NCI-H1417 (cell line): ENCODE measurements around the gene EML5.
A peak's percentile ranks its signal among the peaks of the same experiment; 100 is the strongest.

Experiments used
- DNase-seq, 3 experiments: peaks; one replicate each; lab custom pipeline; 2025; lab: John Stamatoyannopoulos, UW

Gene EML5

DNA sequence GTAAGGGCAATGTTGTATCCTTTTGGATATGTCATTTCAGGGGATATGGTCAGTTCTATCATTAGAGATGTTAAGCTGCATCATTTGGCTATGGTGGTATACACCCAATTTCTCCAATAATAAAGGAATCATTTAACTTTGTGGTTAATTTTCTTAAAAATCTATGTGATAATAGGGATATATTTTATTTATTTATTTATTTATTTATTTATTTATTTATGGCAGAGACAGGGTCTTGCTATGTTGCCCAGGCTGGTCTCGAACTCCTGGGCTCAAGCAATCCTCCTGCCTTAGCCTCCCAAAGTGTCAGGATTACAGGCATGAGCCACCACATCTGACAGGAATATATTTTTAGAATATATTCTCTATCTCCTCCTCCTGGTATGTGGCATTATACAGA lies 85.7 kb downstream of the EML5 start:
- no peak for DNase-seq

DNA sequence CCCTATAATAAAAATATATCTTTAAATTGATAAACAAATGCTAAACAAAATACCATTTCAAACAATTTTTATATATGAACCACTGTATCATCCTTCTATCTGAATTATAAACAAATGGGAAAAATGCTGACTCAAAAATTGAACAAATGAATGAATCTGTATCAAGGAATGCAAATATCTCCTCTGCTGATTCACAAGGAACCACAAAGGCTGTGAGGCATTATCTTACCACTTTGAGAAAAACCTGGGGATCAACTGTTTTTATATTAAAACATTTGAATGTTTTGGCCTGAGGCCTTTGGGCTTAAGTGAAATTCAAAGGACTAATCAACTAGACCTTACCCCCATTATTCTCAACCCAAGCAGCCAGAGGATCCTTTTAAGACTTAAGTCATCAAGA lies 86.3 kb downstream of the EML5 start:
- peak in 1 of 3 experiments; percentile 12 for DNase-seq

DNA sequence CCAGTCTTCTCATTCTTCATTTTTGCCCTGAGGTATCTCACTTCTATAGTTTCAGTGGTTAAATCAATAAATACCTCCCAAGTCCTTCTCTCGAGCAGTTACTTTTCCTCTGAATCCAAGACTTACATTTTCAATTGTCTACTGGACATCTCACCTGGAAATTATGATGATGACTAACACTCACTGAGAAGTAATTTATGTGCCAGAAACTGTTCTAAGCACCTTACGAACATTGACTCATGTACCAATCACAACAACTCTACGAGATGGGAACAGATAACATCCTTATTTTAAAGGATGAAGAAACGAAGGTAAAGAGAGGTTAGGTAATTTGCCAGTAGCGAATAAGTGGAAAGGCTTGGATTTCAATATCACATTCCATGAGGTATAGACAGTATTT lies 94.1 kb downstream of the EML5 start:
- no peak for DNase-seq

DNA sequence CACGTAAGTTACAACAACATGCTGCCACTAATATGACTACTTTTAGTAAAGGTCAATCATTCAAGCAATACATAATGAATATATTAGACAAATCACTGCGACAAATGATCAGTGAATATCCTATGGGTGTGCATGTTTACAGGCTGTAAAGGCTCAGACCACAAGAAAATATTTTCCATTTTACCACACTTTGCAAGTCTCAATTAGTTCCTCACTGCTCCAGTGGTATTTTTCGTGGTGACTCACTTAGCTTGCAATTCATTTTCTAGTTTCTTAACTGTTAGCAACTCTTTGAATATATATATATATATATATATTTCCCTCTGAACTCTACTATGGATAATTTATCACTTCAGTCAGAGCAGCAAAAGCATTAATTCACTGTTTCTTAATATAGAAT lies 96.9 kb downstream of the EML5 start:
- no peak for DNase-seq

DNA sequence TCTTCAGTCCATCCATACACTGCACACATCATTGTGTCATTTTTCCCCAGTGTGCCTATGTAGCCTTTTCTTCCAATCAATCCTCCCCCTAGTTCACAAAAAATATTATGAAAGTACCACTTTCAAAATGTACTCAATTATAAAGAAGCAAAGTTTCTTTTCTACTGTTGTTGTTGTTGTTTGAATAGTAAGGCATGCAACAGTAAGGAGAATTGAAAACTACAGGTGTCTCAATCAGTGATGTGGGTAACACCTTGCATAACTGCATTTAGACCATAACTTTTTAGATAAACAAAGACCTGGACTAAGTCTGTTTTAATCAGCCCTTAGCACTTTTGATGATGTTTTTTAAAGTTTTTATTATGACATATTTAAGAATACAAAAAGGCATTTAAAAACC lies 104.4 kb downstream of the EML5 start:
- no peak for DNase-seq

DNA sequence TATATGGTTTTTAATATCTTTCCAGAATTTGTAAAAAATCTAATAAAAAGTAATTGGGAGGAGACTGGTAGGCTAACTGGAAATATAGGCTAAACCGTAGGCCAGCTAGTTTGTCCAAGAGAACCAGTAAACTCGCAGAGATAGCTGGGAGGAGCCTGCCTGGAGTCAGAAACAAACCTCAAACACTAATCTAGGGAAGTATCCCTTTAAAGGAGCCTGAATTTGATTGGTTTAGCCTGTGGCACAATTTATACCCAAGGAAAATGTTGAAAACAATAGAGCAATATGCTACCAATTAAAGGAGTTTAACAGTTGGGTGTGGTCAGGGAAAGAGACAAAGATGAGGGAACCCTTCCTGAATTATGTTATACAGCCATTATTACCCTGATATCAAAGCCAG lies 109.6 kb downstream of the EML5 start:
- no peak for DNase-seq

DNA sequence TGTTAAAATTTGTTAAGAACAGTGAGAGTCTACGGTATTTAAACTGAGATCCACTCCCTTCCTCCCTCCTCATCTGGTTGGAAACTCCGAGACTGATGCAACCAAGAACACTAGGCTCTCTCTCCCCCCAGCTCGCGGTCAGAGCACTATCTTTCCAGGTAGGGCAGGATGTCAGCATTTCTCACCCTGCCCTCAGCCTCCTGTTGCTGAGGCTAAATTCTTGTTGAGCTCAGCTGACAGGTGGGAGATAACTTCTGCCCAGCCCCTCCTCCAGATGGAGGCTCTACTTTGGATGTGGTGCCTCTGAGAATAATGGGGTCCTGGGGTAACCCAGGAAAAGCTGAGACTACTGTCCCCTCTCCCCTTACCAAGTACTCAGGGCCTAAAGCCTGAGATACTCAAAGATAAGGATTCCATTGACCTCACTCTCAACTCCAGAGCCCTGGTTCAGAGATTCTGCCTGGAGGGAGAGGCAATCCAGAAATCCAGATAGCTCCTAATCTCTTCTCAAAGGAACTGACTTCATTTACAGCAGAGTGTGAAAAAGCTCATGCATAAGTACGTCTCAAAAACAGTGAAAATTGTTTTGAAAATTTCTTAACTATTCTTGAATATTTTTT lies 110.1 kb downstream of the EML5 start:
- DNase-seq = no peak

DNA sequence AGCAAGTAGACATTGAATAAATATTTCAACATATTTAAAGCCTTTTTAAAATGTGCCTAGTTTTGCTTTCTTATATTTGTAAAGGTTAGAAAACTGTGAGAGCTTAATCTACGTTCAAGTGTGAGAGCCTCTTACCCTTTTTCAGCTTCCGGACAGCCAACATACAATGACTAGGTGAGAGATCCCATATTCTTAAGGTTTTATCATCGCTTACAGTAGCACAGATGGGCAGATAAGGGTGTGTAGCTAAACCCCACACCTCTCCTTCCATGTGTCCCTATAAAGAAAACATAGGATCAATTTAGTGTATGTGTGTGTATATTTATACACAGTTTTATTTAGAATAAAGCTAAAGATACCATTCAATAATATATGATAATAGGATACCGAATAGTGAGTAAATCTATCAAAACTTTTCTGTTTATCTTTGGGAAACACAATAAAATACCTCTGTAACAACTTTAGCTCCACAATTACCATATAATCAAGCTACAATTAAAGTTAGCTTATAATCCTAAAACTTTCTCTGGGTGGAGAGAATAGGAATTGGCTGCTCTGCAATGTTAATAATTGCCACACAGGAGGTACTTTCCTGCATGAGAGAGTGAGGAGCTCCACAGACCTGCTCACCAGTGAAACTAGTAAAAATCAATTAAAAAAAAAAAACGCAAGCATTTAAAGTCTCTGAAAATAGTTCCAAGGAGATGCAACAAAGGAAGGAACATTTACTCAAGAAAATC lies 110.8 kb downstream of the EML5 start:
- no peak for DNase-seq

DNA sequence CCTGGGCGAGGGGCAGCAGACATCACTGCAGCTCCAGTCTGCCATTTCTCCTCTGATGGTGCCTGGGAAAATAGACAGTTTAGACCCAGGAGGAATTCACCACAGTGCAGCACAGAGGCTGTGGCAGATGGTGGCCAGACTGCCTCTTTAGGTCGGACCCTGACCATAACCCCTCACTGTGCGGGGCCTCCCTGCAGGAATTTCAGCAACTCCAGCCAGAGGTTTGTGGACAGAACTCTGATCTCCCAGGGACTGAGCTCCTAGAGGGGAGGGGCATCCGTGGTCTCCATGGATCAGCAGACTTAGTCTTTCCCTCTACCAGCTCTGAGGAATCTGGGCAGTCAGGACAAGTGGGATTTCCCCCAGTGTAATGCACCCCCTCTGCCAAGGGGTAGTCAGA lies 123.4 kb downstream of the EML5 start:
- no peak for DNase-seq

DNA sequence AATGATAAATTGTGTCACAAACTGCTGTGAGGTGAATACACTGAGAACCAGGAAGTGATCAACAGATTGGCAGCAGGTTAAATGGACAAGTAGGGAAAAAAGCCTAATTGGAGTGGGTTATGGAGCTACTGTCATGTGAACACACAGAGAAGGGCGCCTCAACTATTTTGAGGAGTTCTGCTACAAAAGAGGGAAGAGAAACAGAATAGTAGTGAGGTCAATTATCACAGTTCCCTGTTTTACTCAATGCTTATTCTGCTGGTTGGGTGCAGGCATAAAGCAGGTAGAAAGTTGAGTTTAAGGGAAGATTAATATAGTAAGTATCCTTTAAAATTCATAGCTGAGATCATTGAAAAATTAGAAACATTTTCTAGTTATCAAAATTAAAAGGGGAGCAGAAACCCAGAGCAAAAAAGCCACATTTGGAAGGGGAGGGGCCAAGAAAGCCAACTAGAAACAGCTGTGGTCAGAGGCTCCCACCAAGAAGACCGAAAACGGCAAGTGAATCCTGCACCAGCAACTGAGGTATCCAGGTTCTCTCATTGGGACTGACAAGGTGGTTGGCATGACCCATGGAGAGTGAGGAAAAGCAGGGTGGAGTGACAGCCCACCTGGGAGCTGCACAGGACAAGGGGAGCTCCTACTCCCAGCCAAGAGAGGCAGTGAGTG lies 124.2 kb downstream of the EML5 start:
- no peak for DNase-seq

DNA sequence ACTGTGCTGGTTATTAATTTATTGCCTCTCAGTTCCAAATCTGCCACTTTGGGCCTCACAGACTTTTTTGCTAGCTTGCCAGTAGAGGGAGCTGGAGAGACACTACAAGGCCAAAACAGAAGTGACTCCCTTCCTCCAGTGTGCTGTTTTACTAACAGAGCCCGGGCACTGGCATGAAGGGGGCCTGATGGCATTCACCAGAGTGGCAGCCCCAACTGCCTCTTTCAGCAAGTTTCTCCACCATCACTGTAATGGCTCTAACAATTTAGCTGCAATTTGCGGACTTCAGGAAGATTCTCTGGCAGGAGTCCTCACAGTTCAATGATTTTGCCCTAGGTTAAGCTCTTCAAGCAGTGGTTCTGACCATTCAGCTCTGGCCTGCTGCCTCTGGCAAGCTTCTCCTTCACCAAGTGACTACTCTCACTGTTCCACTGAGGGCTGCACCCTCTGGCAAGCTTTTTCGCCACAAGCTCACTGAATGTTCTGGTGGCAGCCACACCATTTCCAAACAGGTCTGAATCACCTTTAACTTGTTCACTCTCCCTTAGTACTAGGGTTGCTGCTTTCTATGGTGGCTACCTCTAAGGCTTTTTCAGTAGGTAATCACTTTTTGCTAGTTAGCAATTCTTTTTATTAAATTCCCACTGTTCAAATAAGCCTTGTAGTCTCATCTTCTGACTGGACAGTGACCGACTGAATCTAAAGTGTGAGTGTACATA lies 125.0 kb downstream of the EML5 start:
- DNase-seq = peak; percentile 63 to 91 (median 79)

DNA sequence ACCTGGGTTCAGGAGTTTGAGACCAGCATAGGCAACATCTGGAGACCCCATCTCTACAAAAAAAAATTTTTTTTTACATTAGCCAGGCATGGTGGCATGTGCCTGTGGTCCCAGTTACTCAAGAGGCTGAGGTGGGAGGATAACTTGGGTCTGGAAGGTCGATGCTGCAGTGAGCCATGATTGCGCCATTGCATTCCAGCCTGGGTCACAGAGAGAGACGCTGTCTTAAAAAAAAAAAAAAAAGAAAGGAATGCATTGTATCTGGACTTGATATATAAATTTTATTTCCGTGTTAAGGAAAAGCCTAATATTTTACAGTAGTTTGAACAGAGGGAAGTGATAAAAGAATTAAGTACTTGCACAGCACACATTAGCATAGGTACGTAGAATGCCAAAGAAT lies 132.7 kb downstream of the EML5 start:
- DNase-seq = no peak

DNA sequence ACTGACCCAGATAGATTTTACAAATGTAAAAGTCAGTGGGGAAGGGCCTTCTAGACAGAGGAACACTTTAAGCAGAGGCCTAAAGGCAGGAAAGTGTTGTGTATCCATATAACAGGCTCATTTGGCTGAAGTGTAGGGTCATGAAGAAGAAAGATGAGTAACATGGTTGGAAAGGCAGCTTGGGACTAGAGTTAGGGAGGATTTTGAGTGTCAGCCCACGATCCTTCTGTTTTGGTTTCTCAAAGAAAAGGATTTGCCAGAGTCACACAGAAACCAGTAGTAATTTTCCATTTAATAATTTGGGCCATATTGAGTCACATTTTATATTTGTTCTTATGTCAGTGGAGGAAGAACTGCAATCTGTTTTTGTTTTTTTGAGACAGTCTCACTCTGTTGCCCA lies 153.5 kb downstream of the EML5 start:
- DNase-seq = no peak

DNA sequence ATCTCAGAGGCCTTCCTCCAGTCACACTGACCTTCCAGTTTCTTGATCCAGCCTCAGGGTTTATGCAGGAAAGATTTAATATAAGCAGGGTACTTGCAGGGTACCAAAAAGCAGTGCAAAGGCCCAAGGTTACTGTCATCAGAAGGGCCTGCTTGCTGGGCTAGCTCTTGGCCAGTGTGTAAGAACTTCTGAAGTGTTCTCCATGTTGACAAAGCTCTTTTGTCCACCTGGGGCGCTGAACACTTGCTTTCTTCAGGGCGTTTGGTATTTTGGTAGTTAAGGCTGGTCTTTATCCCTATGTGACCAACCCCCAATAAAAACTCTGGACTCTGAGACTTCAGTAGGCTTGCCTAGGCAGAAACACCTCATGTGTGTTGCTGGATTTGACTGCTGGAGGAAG lies 160.2 kb downstream of the EML5 start:
- no peak for DNase-seq

DNA sequence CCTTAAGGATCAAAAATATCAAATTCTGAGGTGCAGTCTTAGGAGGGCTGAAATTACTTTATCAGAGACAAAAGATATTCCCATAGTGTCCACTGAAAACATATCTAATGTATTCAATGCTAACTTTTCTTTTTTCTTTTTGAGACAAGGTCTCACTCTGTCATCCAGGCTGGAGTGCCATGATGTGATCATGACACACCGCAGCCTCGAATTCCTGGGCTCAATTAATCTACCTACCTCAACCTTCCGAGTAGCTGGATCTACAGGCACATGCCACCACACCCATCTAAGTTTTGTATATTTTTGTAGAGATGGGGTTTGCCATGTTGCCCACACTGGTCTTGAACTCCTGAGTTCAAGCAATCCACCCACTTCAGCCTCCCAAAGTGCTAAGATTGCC lies 161.7 kb downstream of the EML5 start:
- no peak for DNase-seq

DNA sequence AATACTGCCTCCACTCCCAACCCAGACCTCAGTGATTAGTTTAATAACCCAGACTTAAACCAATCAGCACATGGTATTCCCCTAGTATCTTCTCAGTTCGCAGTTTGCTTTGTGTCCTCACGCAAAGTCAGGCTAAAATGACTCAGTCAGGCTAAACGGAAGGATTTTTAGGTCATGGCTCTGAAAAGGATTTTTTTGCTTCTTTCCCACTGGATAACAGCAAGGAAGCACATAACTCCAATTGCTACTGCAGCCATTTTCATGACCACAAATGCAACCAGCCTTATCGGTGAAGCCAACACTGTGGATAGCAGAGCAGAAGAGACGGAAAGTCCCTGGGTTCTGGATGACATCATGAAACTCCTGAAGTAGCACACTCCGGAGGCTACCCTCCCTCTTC lies 162.2 kb downstream of the EML5 start:
- DNase-seq = no peak

DNA sequence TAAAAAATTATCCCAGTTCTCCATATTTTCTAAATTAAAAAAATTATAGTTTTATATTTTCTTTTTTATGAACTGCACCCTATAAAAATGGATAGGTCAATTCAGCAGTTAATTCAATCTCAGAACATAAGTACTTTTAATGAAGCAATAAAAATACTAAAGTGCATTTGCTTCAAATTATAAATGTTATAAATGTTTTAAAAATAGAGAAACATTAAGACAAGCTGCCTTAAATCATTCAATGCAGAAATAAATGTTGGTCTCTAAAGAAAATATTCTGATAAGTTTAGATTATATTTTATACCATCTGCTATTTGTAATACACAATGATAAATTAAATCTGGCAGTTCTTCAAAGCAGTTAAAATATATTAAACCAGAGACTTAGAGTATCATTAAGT lies 164.3 kb downstream of the EML5 start:
- DNase-seq = no peak

DNA sequence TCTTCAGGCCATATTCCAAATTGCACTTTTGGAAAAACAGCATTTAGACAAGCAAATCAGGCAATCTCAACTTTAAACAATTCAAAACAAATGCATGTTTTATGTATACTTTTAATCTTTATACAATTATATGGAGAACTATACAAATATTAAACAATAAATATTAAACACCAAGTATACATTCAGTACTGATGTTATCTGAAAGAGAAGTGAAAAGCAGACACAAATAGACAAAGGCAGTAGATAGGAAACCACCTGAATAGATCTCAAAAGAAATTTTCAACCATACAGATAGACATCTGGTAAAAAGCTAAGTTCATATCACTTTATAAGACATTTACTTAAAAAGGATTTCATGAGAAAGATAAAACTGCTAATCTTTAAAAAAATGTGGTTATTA lies 164.7 kb downstream of the EML5 start:
- no peak for DNase-seq

DNA sequence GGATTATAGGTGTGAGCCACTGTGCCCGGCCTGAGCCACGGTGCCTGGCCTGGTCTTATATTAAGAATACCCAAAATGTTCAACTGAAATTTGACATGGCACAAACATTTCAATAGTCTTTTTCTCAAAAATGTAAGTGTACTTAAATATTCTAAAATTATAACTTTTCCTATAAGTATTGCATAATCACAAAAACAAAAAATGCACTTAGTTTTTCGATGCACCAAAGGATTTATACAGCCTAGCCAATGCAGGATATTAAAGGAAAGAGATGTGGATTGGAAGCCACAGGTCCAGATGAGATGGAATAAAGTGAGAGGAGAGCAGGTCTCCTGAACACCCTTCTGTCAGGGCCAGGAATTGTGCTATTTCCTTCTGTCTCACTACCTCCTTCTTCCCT lies 167.1 kb downstream of the EML5 start:
- no peak for DNase-seq

DNA sequence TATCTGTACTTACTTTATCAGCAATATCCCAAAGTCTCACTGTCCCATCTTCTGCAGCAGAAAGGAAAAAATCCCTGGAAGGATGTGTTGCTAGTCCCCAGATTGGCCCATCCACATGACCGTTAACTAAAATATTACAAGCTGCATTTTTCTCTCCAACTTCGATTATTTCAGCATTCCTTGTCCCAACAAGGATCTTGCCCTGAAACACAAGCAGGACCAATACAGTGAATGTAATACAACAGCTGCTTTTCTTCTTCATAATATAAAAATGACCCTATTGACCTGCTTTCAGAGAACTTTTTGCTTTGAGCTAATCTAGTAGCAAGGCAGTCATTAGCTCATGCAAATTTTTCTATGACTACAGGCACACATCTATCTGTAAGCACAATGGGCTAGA lies 171.7 kb downstream of the EML5 start:
- no peak for DNase-seq

DNA sequence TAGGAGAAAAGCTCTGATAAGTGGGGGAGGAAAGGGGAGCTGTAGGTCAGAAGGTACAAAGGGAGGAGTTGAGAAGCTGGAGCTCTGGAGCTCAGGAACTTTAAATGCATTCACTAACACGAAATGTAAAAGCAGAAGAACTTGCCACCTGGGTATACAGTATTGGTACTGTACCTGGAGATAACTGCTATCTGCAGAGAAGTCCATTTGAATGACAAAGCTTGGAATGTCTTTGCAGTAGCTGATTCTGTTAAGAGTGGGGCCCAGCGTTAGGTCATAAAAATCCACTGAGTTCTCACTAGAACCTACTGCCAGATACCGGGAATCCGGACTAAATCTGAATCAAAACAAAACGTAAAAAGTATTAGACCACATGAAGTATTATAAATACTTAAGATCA lies 174.3 kb downstream of the EML5 start:
- no peak for DNase-seq

DNA sequence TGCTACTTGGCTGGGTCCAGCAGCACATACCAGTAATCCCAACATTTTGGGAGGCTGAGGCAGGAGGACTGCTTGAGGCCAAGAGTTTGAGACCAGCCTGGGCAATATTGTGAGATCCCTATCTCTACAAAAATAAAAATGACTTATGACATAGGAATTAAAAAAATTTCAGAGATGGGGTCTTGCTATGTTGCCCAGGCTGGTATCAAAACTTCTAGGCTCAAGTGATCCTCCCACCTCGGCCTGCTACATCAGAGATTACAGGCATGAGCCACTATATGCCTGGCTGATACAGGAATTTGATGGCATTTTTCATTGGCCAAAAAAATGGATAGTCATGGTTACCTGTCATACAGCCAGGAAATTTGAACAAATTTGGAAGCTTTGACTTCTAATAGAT lies 175.3 kb downstream of the EML5 start:
- no peak for DNase-seq

DNA sequence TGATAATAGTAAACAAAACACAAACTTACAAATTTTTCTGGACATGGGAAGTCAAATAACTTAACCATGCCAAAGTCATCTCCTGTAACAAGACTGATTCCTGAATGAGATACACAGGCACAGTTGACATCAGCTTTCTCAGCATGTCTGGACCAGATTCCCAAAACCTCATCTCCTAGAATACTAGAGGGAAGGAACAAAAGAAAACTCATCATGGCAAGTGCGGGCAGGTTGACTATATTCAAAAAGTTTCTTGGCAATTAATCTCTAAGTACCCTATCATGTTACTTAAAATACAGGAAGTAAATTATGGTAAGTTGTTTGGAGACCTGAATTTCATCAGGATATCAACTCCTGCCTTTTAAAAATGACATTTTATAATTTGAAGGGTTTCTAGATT lies 176.1 kb downstream of the EML5 start:
- peak in 1 of 3 experiments; percentile 53 for DNase-seq
